NCI-H526 treated with DMSO at 0.1 percent for 48 hours (cell line): ENCODE measurements around the gene DMRTC2.

ENCODE experiments used
- DNase-seq: peaks from one replicate; lab custom pipeline; 2025; lab: John Stamatoyannopoulos, UW

The DMRTC2 gene

DNA sequence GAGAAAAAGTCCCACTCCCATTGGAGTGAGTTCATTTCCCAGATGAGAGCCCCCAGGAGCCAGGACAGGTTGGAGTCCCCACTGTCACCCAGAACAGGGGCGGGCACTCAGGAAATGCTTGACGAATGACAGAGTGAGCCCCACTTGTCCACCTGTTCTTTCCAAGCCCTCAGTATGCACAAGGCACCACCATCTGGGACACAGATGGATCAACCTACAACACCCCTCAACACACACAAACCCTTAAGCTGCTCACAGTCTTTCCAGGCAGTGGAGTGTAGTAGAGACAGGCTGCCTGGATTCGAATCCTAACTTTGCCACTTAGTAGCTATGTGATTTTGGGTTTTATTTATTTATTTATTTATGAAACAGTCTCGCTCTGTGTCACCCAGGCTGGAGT, 46.1 kb downstream of the DMRTC2 start:
- DNase-seq: no peak

DNA sequence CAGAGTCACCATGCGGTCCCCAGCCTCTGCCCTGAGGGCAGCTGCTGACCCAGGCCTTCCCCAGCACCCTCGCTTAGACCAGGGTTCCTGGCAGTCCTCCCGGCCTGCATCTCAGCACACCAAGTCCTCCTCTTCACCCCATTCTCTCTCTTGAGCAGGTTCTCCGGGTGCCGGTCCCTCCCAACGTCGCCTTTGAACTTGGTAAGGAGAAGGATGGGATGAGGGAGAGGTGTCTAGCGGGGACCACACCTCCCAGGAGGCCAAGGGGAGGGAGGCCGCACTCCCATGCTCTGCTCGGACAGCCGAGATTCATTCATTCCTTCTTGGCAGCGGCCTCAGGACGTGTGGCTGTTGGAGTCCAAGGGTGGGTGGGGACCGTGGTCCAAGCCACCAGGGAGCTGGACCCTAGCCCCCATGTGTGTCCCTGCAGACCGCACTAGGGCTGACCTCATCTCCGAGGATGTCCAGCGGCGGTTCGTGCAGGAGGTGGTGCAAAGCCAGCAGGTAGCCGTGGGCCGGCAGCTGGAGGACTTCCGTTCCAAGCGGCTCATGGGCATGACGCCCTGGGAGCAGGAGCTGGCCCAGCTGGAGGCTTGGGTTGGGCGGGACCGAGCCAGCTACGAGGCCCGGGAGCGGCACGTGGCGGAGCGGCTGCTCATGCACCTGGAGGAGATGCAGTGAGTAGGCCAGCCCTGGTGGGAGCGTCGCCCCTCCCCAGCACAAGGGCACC, 47.5 kb downstream of the DMRTC2 start:
- no peak for DNase-seq

DNA sequence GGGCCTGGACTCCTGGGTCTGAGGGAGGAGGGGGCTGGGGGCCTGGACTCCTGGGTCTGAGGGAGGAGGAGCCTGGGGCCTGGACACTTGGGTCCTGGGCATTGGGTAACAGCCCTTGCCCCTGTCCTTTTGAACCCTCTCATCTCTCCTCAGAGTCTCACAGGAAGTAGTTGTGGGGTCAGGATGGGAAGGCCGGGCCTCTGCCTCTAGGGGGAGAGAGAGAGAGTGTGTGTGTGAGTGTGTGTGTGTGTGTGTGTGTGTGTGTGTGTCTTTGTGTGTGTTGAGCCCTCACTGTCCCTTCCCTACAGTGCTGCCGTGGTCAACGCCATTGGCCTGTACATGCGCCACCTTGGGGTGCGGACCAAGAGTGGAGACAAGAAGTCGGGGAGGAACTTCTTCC, 49.1 kb downstream of the DMRTC2 start:
- no peak for DNase-seq

DNA sequence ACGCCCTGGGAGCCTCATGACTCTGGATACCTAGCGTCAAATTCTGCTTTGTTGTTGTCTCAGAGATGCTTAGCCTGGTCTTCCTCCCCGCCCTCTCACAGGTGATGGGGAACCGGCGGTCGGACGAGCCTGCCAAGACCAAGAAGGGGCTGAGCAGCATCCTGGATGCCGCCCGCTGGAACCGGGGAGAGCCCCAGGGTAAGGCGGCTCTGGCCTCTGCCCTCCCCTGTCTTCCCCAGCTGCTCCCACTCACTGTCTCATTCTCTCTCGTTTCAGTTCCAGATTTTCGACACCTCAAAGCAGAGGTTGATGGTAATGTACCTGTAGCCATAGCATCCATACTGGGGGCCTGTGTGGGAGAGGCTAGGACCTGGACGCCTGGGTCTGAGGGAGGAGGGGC, 49.5 kb downstream of the DMRTC2 start:
- DNase-seq: no peak

DNA sequence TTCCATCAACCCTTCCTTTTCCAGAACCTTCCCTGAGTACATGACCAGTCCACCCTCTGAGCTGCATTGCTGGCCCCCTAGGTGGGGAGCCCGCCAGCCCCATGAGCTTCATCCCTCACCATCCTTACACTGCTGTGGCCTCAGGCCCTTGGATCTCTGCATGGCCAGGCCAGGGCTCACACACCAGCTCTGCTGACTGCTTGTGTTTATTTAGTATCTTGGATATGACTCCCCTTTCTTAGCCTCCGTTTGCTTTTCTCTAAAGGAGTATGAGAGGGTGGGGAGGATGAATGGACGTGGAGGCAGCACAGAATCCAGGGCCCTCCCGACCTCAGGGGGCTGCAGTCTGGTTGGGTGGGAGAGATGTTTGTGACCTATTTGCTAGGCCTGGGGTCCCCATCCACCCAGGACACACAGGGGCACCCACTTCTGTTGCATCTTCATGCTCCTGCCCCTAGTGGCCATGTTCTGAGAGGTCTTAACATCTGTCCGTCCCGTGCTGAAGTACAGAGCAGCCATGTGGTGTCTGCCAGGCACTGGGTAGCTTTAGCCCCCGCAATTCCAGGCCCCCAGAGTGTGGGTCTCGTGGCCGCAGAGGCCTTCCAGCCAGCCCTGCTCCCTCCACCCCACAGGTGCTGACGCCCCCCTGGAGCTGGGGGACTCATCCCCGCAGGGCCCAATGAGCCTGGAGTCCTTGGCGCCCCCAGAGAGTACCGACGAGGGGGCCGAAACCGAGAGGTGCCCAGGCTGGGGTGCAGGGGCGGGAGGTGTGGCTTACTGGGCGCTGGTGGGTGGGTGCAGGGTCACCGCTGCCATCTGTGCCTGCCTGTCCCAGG, 51.1 kb downstream of the DMRTC2 start:
- DNase-seq: no peak

DNA sequence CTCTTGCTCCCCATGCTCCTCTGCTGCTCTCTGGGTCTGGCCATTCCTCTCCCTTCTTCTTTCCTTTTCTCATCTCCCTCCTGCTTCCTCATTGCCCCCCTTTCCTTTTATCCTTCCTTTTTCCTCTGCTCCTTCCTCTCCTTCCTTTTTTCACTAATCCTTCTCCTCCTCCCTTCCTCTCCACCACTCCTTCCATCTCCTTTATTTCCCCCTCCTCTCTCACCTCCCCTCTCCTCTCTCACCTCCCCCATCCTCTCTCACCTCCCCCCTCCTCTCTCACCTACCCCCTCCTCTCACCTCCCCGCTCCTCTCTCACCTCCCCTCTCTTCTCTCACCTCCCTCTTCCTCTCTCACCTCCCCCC, 51.7 kb downstream of the DMRTC2 start:
- no peak for DNase-seq

DNA sequence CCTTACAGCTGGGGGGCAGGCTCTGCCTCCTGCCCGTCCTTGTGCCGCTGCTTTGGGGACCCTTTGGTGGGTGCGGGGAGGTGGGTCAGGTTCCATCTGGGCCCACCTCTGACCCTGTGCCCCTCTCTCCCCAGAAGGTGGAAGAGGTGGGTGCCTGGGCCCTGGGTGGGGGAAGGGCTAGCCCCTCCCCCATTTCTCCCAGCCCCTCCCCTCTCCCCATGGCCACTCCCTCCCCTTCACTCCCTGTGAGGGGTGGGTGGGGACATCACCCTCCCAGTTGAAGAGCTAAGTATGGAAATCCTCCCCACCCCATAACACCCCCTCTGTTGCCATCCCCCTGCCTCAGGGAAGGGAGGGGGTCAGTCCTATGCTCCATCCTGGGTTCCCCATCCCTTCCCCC, 52.3 kb downstream of the DMRTC2 start:
- no peak for DNase-seq

DNA sequence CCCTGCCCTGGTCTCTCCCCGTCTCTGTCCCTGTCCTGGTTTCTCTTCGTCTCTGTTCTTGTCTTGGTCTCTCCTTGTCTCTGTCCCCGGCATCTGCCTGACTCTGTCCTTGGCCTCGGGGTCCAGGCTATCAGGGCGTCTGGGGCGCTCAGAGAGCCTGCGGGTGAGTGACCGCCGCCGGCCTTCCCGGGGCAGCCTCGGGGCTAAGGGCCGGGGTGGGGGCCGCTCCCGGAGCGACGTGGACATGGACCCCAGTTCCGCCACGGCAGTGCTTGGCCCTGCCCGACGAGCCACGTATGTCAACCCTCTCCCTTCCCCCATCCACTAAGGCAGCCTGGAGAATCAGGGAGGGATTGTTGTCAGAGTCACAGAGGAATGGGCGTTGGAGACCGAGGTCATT, 53.0 kb downstream of the DMRTC2 start:
- DNase-seq: no peak

DNA sequence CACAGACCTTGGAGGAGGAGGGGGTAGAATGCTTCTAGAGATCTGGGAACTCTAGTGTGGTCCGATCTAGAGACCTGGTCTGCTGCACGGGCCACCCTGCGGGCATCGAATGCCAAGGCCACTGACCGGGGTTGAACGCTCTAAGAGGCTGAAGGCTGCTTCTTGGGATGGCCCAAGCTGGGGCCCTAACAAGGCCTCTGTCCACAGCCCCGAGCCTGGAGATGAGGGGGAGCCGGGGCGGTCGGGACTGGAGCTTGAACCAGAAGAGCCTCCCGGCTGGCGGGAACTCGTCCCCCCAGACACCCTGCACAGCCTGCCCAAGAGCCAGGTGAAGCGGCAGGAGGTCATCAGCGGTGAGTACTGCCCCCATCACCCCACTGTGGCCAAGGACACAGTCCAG, 53.4 kb downstream of the DMRTC2 start:
- DNase-seq: no peak
